IMR-90 (cell line): ENCODE data around the gene CLRN3. TPM values are rescaled to one million over a fixed set of nuclear protein-coding genes. Genes with fewer than 3 reads are reported as not detected.

Experiments
- ATAC-seq: fragments of 200-7000 bp; cut with Tn5 transposase; 2 replicates; pipeline ENCODE4 v1.9.1; 2020; ENCODE audit warnings: low read depth, mild to moderate bottlenecking, moderate library complexity
- BruUV-seq: library from RNA; stranded (reverse); fragments of 400-500 nt; replicated peaks from 2 replicates; lab custom pipeline; 2021; lab: Mats Ljungman, UMichigan
- CTCF ChIA-PET: fragments of 300-600 bp; formaldehyde crosslinking; extraction: SDS; loops from one replicate; lab custom pipeline; 2021; ENCODE audit warnings: antibody characterized with exemption; lab: Yijun Ruan, JAX
- POLR2A ChIA-PET: fragments of 300-600 bp; sonication (Branson Sonifier 250); formaldehyde crosslinking; loops from one replicate; lab custom pipeline; 2022; ENCODE audit warnings: antibody characterized with exemption; ENCODE audit not compliant: unreplicated experiment; lab: Charles Lee
- DNase-seq: peaks from one replicate; pipeline ENCODE4 v3.0.0; 2013
- H2AFZ ChIP-seq: replicated peaks from 2 replicates; pipeline ENCODE3; 2013; ENCODE audit warnings: low read length, mild to moderate bottlenecking; ENCODE audit not compliant: poor library complexity
- H2AK5ac ChIP-seq: 2 replicates; pipeline ENCODE4 v1.6.1; 2013; ENCODE audit warnings: low read depth, low read length, inconsistent platforms
- H2AK9ac ChIP-seq: replicated peaks from 2 replicates; pipeline ENCODE3; 2013; ENCODE audit warnings: mild to moderate bottlenecking, low read depth, low read length, moderate library complexity; ENCODE audit not compliant: poor library complexity
- H2BK120ac ChIP-seq: 2 replicates; pipeline ENCODE4 v1.6.1; 2013; ENCODE audit warnings: low read depth, low read length, inconsistent platforms
- H2BK15ac ChIP-seq: 3 replicates; pipeline ENCODE4 v1.6.1; 2013; ENCODE audit warnings: low read depth, low read length, inconsistent platforms
- H2BK20ac ChIP-seq: 2 replicates; pipeline ENCODE4 v1.6.1; 2013; ENCODE audit warnings: low read depth, mild to moderate bottlenecking, inconsistent platforms, low read length, moderate library complexity
- H2BK5ac ChIP-seq: 2 replicates; pipeline ENCODE4 v1.6.1; 2013; ENCODE audit warnings: mild to moderate bottlenecking, low read depth, low read length, inconsistent platforms; ENCODE audit not compliant: poor library complexity, severe bottlenecking
- H3K14ac ChIP-seq: replicated peaks from 2 replicates; pipeline ENCODE4 v1.6.1; 2013; ENCODE audit warnings: low read depth, low read length, inconsistent platforms
- H3K18ac ChIP-seq: 2 replicates; pipeline ENCODE4 v1.6.1; 2013; ENCODE audit warnings: low read depth, low read length, control low read depth
- H3K23ac ChIP-seq: 2 replicates; pipeline ENCODE4 v1.6.1; 2013; ENCODE audit warnings: low read depth, low read length, inconsistent platforms
- H3K27ac ChIP-seq: 2 replicates; pipeline ENCODE4 v1.5.1; 2013; ENCODE audit warnings: mild to moderate bottlenecking, control low read depth, low read length; ENCODE audit not compliant: insufficient read depth
- H3K27me3 ChIP-seq: 2 replicates; pipeline ENCODE4 v1.6.1; 2013; ENCODE audit warnings: low read length; ENCODE audit not compliant: control insufficient read depth, insufficient read depth
- H3K36me3 ChIP-seq: 2 replicates; pipeline ENCODE4 v1.6.1; 2013; ENCODE audit warnings: low read length, mixed read lengths; ENCODE audit not compliant: control insufficient read depth, insufficient read depth
- H3K4ac ChIP-seq: 2 replicates; pipeline ENCODE4 v1.6.1; 2013; ENCODE audit warnings: low read depth, low read length, inconsistent platforms
- H3K4me1 ChIP-seq: 2 replicates; pipeline ENCODE4 v1.6.1; 2013; ENCODE audit warnings: low read length, mixed read lengths; ENCODE audit not compliant: control insufficient read depth, insufficient read depth
- H3K4me2 ChIP-seq: 2 replicates; pipeline ENCODE4 v1.6.1; 2013; ENCODE audit warnings: low read depth, mild to moderate bottlenecking, control low read depth, low read length, moderate library complexity
- H3K4me3 ChIP-seq: 2 replicates; pipeline ENCODE4 v1.5.1; 2013; ENCODE audit warnings: low read depth, mild to moderate bottlenecking, control low read depth, low read length, moderate library complexity; ENCODE audit not compliant: insufficient read depth
- H3K56ac ChIP-seq: 2 replicates; pipeline ENCODE4 v1.6.1; 2013; ENCODE audit warnings: low read length, inconsistent platforms; ENCODE audit not compliant: insufficient read depth; ENCODE audit errors: extremely low read depth
- H3K79me1 ChIP-seq, 2 experiments: 2 replicates each; pipeline ENCODE4 v1.6.1; 2013; ENCODE audit warnings: low read length in 2 of 2, inconsistent platforms in 1 of 2, low read depth in 1 of 2
- H3K9ac ChIP-seq: 2 replicates; pipeline ENCODE4 v1.6.1; 2013; ENCODE audit warnings: low read depth, low read length, control low read depth
- H3K9me1 ChIP-seq: 2 replicates; pipeline ENCODE4 v1.6.1; 2013; ENCODE audit warnings: low read length, inconsistent platforms; ENCODE audit not compliant: insufficient read depth
- H3K9me3 ChIP-seq: 2 replicates; pipeline ENCODE4 v1.6.1; 2013; ENCODE audit warnings: low read length; ENCODE audit not compliant: control insufficient read depth, insufficient read depth
- H4K20me1 ChIP-seq: 2 replicates; pipeline ENCODE4 v1.6.1; 2013; ENCODE audit warnings: low read length, inconsistent platforms; ENCODE audit not compliant: insufficient read depth
- H4K5ac ChIP-seq: 2 replicates; pipeline ENCODE4 v1.6.1; 2013; ENCODE audit warnings: mild to moderate bottlenecking, low read depth, low read length, control low read depth
- H4K8ac ChIP-seq, 2 experiments: 2 replicates each; pipeline ENCODE4 v1.6.1; 2013; ENCODE audit warnings: low read depth in 2 of 2, low read length in 2 of 2, control low read depth in 1 of 2, inconsistent platforms in 1 of 2
- H4K91ac ChIP-seq: 2 replicates; pipeline ENCODE4 v1.6.1; 2013; ENCODE audit warnings: low read depth, low read length, inconsistent platforms; ENCODE audit not compliant: insufficient read depth
- POLR2A ChIP-seq: IDR thresholded peaks from 2 replicates; pipeline ENCODE4 v1.6.1; 2012; ENCODE audit warnings: mild to moderate bottlenecking, low read depth, low read length
- WGBS, 2 experiments: methylation state at CpG; one replicate each; pipeline versions ENCODE4 v1.1.5 to v1.1.7; 2013; ENCODE audit warnings: missing lambda C conversion rate in 2 of 2; ENCODE audit not compliant: insufficient read length in 1 of 2; ENCODE audit errors: extremely low coverage in 2 of 2; 5-methylcytosine and 5-hydroxymethylcytosine counted together
- dilution Hi-C: fragments of 300-500 bp; cut with HindIII; formaldehyde crosslinking; loops from one replicate; pipeline ENCODE4 v1.14.3; 2018; ENCODE audit warnings: low sequenced_read_pairs; ENCODE audit not compliant: unreplicated experiment
- in situ Hi-C: fragments of 300-500 bp; cut with MboI; formaldehyde crosslinking; loops from 3 replicates; pipeline ENCODE4 v1.14.3; 2019; ENCODE audit warnings: low sequenced_read_pairs, inconsistent platforms, mixed read lengths
- intact Hi-C: fragments of 100-400 bp; cut with micrococcal nuclease; formaldehyde crosslinking; loops from 2 replicates; pipeline ENCODE4 v1.10.0; 2022
- polyA plus RNA-seq, 3 experiments: library from polyadenylated mRNA; depleted of rRNA; stranded (reverse); fragments of >200 nt; gene quantifications; 2 replicates each; pipeline ENCODE4 v1.2.3, GENCODE V29; 2012; ENCODE audit warnings: low replicate concordance in 1 of 3
- total RNA-seq: library from RNA; depleted of rRNA; stranded (reverse); fragments of >200 nt; gene quantifications from 2 replicates; pipeline ENCODE4 v1.2.3, GENCODE V29; 2012
- TF ChIP-seq, protein P1 (sequence below): conservative IDR thresholded peaks from 2 replicates; pipeline ENCODE4 v1.5.1; 2012; ENCODE audit warnings: mild to moderate bottlenecking, low read depth, low read length, improper control_type of control experiment

The CLRN3 gene
- total and polyA plus RNA-seq, 2 of the 4 experiments (the other 2 are of a cell fraction) = not detected

GRCh38 chr10:127934383-127934782, 41.6 kb upstream of the CLRN3 start:
- Histone ChIP-seq H2BK120ac (no peak overlapping the region), H3K23ac (no peak overlapping the region), H2AK9ac (no peak overlapping the region), H3K14ac (no peak overlapping the region), H4K5ac (no peak overlapping the region), H3K4me1 (no peaks in the 10 kb centered on the region), H3K18ac (no peak overlapping the region), H3K36me3 (no peaks in the 10 kb centered on the region), H3K79me1 (no peaks in the 10 kb centered on the region), H2BK20ac (no peak overlapping the region), H3K4me2 (no peak overlapping the region), H2AFZ (no peak overlapping the region), H3K9me1 (no peaks in the 10 kb centered on the region), H4K8ac (no peak overlapping the region), H3K9ac (no peak overlapping the region), H4K20me1 (no peaks in the 10 kb centered on the region), H3K4ac (no peak overlapping the region), H4K91ac (no peak overlapping the region), H2BK5ac (no peak overlapping the region), H3K9me3 (no peaks in the 10 kb centered on the region), H2BK15ac (no peak overlapping the region), H2AK5ac (no peak overlapping the region), H3K56ac (no peak overlapping the region), H3K4me3 (no peak overlapping the region), H3K27me3 (no peaks in the 10 kb centered on the region), H3K27ac (no peak overlapping the region)
- TF ChIP-seq POLR2A = no peak
- TF ChIP-seq, protein P1, sequence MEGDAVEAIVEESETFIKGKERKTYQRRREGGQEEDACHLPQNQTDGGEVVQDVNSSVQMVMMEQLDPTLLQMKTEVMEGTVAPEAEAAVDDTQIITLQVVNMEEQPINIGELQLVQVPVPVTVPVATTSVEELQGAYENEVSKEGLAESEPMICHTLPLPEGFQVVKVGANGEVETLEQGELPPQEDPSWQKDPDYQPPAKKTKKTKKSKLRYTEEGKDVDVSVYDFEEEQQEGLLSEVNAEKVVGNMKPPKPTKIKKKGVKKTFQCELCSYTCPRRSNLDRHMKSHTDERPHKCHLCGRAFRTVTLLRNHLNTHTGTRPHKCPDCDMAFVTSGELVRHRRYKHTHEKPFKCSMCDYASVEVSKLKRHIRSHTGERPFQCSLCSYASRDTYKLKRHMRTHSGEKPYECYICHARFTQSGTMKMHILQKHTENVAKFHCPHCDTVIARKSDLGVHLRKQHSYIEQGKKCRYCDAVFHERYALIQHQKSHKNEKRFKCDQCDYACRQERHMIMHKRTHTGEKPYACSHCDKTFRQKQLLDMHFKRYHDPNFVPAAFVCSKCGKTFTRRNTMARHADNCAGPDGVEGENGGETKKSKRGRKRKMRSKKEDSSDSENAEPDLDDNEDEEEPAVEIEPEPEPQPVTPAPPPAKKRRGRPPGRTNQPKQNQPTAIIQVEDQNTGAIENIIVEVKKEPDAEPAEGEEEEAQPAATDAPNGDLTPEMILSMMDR = no peak
- CTCF ChIA-PET = no interaction called here
- in situ Hi-C loops (no loop called here), dilution Hi-C loops (no loop called here), intact Hi-C loops (no loop called here)
- no TSS peak for BruUV-seq
- DNase-seq = no peak
- ATAC-seq = no peak
- POLR2A ChIA-PET = no interaction called here
- WGBS, 2 experiments = no CpG with 5 or more reads among the region's 14 CpGs
